ENCODE measurements around the gene CAVIN2.

CAVIN2 gene

GRCh38 chr2:191851158-191851557, 4.3 kb upstream of the CAVIN2 start:
- no peak overlapping the region for H3K4me3 ChIP-seq (ENCODE audit: low read length)
- TF ChIP-seq CTCF (conservative IDR thresholded peaks at IDR 0.05; ENCODE audit: low read depth, low read length) = no peak
- DNase-seq (ENCODE audit: low read depth) = no peak

GRCh38 chr2:191848771-191849767, 2.2 kb upstream of the CAVIN2 start:
- TF ChIP-seq CTCF (conservative IDR thresholded peaks at IDR 0.05; ENCODE audit: low read depth, low read length) = no peak
- DNase-seq (ENCODE audit: low read depth) = no peak
- no peak overlapping the region for H3K4me3 ChIP-seq (ENCODE audit: low read length)

- H3K4me3 ChIP-seq (ENCODE audit: low read length) = no peak overlapping the region
- no peak for DNase-seq (ENCODE audit: low read depth)
Observed at GRCh38 chr2:191847764-191848163, 876 bp upstream of the CAVIN2 start.

GRCh38 chr2:191845876-191846514, 893 bp downstream of the CAVIN2 start:
- DNase-seq (ENCODE audit: low read depth) = no peak
- no peak for TF ChIP-seq CTCF (conservative IDR thresholded peaks at IDR 0.05; ENCODE audit: low read depth, low read length)
- H3K4me3 ChIP-seq (ENCODE audit: low read length) = no peak overlapping the region

More at GRCh38 chr2:191847764-191848163, 876 bp upstream of the CAVIN2 start:
- TF ChIP-seq CTCF (conservative IDR thresholded peaks at IDR 0.05; ENCODE audit: low read depth, low read length) = no peak

- no peak overlapping the region for H3K4me3 ChIP-seq (ENCODE audit: low read length)
- no peak for TF ChIP-seq CTCF (conservative IDR thresholded peaks at IDR 0.05; ENCODE audit: low read depth, low read length)
- no peak for DNase-seq (ENCODE audit: low read depth)
Observed at GRCh38 chr2:191845248-191845715, 1.6 kb downstream of the CAVIN2 start.

- TF ChIP-seq CTCF (conservative IDR thresholded peaks at IDR 0.05; ENCODE audit: low read depth, low read length) = no peak
- no peak for DNase-seq (ENCODE audit: low read depth)
- H3K4me3 ChIP-seq (ENCODE audit: low read length) = no peak overlapping the region
Observed at GRCh38 chr2:191844706-191845105, 2.2 kb downstream of the CAVIN2 start.

Data from retinal pigment epithelial cell (primary cell).